Activated CD4-positive, alpha-beta T cell treated with anti-CD3 and anti-CD28 coated beads for 36 hours (primary cell): ENCODE measurements around the gene SPNS1. TPM values are rescaled to one million over a fixed set of nuclear protein-coding genes. Genes with fewer than 3 reads are reported as not detected.
"Not testable (repeated sequence)": the region's sequence is repeated elsewhere in the genome, so short reads cannot be mapped to it uniquely, and the experiment has no call there.

ENCODE experiments used
- ATAC-seq: fragments of 200-7000 bp; cut with Tn5 transposase; one replicate; pipeline ENCODE4 v1.10.0; 2021; ENCODE audit warnings: mild to moderate bottlenecking, moderate library complexity
- CTCF ChIA-PET: fragments of 350-600 bp; sonication (Branson Sonifier 250); formaldehyde crosslinking; loops from one replicate; lab custom pipeline; 2021; ENCODE audit warnings: antibody characterized with exemption; lab: Charles Lee
- POLR2A ChIA-PET: fragments of 350-600 bp; sonication (Branson Sonifier 250); formaldehyde crosslinking; loops from one replicate; lab custom pipeline; 2021; ENCODE audit warnings: antibody characterized with exemption, inconsistent platforms; lab: Charles Lee
- DNase-seq: peaks from one replicate; pipeline ENCODE4 v3.0.0-alpha.2; 2020
- H3K27ac Mint-ChIP-seq: one replicate; pipeline ENCODE4 v1.8.0; 2021; ENCODE audit warnings: mixed read lengths
- H3K27me3 Mint-ChIP-seq: one replicate; pipeline ENCODE4 v1.8.0; 2021; ENCODE audit warnings: mixed read lengths
- H3K36me3 Mint-ChIP-seq: one replicate; pipeline ENCODE4 v1.8.0; 2021; ENCODE audit warnings: low read depth, mixed read lengths
- H3K4me1 Mint-ChIP-seq: one replicate; pipeline ENCODE4 v1.8.0; 2021; ENCODE audit warnings: mixed read lengths
- H3K4me3 Mint-ChIP-seq: one replicate; pipeline ENCODE4 v1.8.0; 2021; ENCODE audit warnings: mild to moderate bottlenecking, moderate library complexity, mixed read lengths
- H3K9me3 Mint-ChIP-seq: one replicate; pipeline ENCODE4 v1.8.0; 2021; ENCODE audit warnings: low read depth, mixed read lengths
- intact Hi-C, 2 experiments: fragments of 100-400 bp; cut with DNase I in 1 of 2; cut with micrococcal nuclease in 1 of 2; formaldehyde crosslinking; loops; one replicate each; pipeline versions ENCODE4 v1.14.2 to v1.15.1; 2022 to 2024; cut with DNase I, micrococcal nuclease
- total RNA-seq, 2 experiments: library from RNA; stranded (reverse); gene quantifications; one replicate each; pipeline ENCODE4 v1.2.3, GENCODE V29; 2021

SPNS1 gene
- total RNA-seq = 10 to 100 TPM; 12.7 to 14.2 TPM

- ATAC-seq = peak; percentile 94
- intact Hi-C loops = loop anchor here (1.0 to 5.0 kb wide), 6 partner anchors 16 to 482 kb away; partner anchors contain the start of genes ATXN2L (in 1 of the 2), CLN3 (in 1 of the 2), NFATC2IP (in 1 of the 2) and RABEP2 (in 1 of the 2)
- H3K9me3 Mint-ChIP-seq = no peaks in the 10 kb centered on the region
- peak; percentile 98 for DNase-seq
- CTCF ChIA-PET = interaction anchor here (0.7 to 1.6 kb wide), 8 partner anchors 19 to 100 kb away, joined by 3 to 7 read pairs (median 4); no protein-coding TSS in a partner anchor
- peaks cover 30% of the 10 kb centered on the region for H3K4me1 Mint-ChIP-seq
- POLR2A ChIA-PET = interaction anchor here (1.7 kb wide), 1 partner anchor 54 kb away, joined by 6 read pairs; no protein-coding TSS in a partner anchor
- peak within 1 kb of the TSS; percentile 98 for H3K4me3 Mint-ChIP-seq
- no peaks in the 10 kb centered on the region for H3K27me3 Mint-ChIP-seq
- H3K36me3 Mint-ChIP-seq = peaks cover 4% of the 10 kb centered on the region
- peak within 1 kb of the TSS; percentile 93 for H3K27ac Mint-ChIP-seq
Measured at GRCh38 chr16:28974437-28975157, at the start of gene SPNS1. SPNS1 (plus strand) TSS chr16:28974778; CDS start chr16:28975152, 374 bp downstream.

- ATAC-seq (peak; percentile 74), DNase-seq (peak; percentile 92)
- peak overlapping the region; percentile 87 for H3K4me3 Mint-ChIP-seq
- ChIA-PET POLR2A (no interaction called here), CTCF (interaction anchor here (1.8 to 2.4 kb wide), 2 partner anchors 11 to 19 kb away, joined by 7 to 10 read pairs; no protein-coding TSS in a partner anchor)
- peaks cover 16% of the 10 kb centered on the region for H3K4me1 Mint-ChIP-seq
- peaks cover 3% of the 10 kb centered on the region for H3K36me3 Mint-ChIP-seq
- H3K9me3 Mint-ChIP-seq = no peaks in the 10 kb centered on the region
- peak overlapping the region; percentile 96 for H3K27ac Mint-ChIP-seq
- no peaks in the 10 kb centered on the region for H3K27me3 Mint-ChIP-seq
- intact Hi-C loops = loop anchor here (1.0 to 10.0 kb wide), 11 partner anchors 11 to 1139 kb away; partner anchors contain the start of genes SH2B1 (in 2 of the 2), ALDOA (in 1 of the 2), NFATC2IP (in 1 of the 2) and SGF29 (in 1 of the 2)
Measured at GRCh38 chr16:28925386-28926228, 49.0 kb upstream of the SPNS1 start.

GRCh38 chr16:28926284-28926683 is 48.3 kb upstream of the SPNS1 start:
- H3K9me3 Mint-ChIP-seq, DNase-seq, H3K36me3 Mint-ChIP-seq, POLR2A ChIA-PET, H3K27me3 Mint-ChIP-seq, ATAC-seq: not testable (repeated sequence)
- CTCF ChIA-PET = interaction anchor here (0.9 to 2.4 kb wide), 3 partner anchors 10 to 188 kb away, joined by 5 to 10 read pairs (median 7); no protein-coding TSS in a partner anchor
- peaks cover 22% of the 10 kb centered on the region for H3K4me1 Mint-ChIP-seq
- peak overlapping the region; percentile 87 for H3K4me3 Mint-ChIP-seq
- peak overlapping the region; percentile 96 for H3K27ac Mint-ChIP-seq
- intact Hi-C loops = loop anchor here (5.0 to 10.0 kb wide), 3 partner anchors 64 to 1139 kb away; partner anchors contain the start of genes ALDOA (in 1 of the 2), SGF29 (in 1 of the 2) and SH2B1 (in 1 of the 2)

GRCh38 chr16:28927815-28928214 is 46.8 kb upstream of the SPNS1 start:
- H3K9me3 Mint-ChIP-seq = no peaks in the 10 kb centered on the region
- ChIA-PET POLR2A (interaction anchor here (0.6 kb wide), 1 partner anchor 1715 kb away, joined by 4 read pairs; no protein-coding TSS in a partner anchor), CTCF (interaction anchor here (1.2 to 2.4 kb wide), 2 partner anchors 9 to 97 kb away, joined by 4 to 7 read pairs; no protein-coding TSS in a partner anchor)
- intact Hi-C loops = loop anchor here (5.0 to 10.0 kb wide), 3 partner anchors 66 to 1137 kb away; partner anchors contain the start of genes ALDOA (in 1 of the 2), SGF29 (in 1 of the 2) and SH2B1 (in 1 of the 2)
- no peak for DNase-seq
- no peaks in the 10 kb centered on the region for H3K36me3 Mint-ChIP-seq
- H3K4me3 Mint-ChIP-seq = no peak overlapping the region
- H3K4me1 Mint-ChIP-seq = peaks cover 22% of the 10 kb centered on the region
- no peak overlapping the region for H3K27ac Mint-ChIP-seq
- ATAC-seq = no peak
- H3K27me3 Mint-ChIP-seq = no peaks in the 10 kb centered on the region

GRCh38 chr16:28930203-28930602 is 44.4 kb upstream of the SPNS1 start:
- DNase-seq (no peak), ATAC-seq (no peak)
- H3K27ac Mint-ChIP-seq = no peak overlapping the region
- no peaks in the 10 kb centered on the region for H3K27me3 Mint-ChIP-seq
- no peaks in the 10 kb centered on the region for H3K9me3 Mint-ChIP-seq
- H3K4me1 Mint-ChIP-seq = peaks cover 13% of the 10 kb centered on the region
- POLR2A ChIA-PET = no interaction called here
- no peak overlapping the region for H3K4me3 Mint-ChIP-seq
- CTCF ChIA-PET = interaction anchor here (0.7 kb wide), 1 partner anchor 52 kb away, joined by 3 read pairs; no protein-coding TSS in a partner anchor
- intact Hi-C loops = no loop called here
- no peaks in the 10 kb centered on the region for H3K36me3 Mint-ChIP-seq

- Mint-ChIP-seq H3K27me3 (no peaks in the 10 kb centered on the region), H3K9me3 (no peaks in the 10 kb centered on the region), H3K36me3 (no peaks in the 10 kb centered on the region), H3K27ac (peak overlapping the region; percentile 72), H3K4me1 (peaks cover 17% of the 10 kb centered on the region), H3K4me3 (no peak overlapping the region)
- ATAC-seq (no peak), DNase-seq (no peak)
- CTCF ChIA-PET = interaction anchor here (0.7 to 0.8 kb wide), 2 partner anchors 15 to 51 kb away, joined by 3 read pairs; no protein-coding TSS in a partner anchor
- POLR2A ChIA-PET = no interaction called here
- intact Hi-C loops = no loop called here
Measured at GRCh38 chr16:28930652-28931051, 43.9 kb upstream of the SPNS1 start.

GRCh38 chr16:28931801-28932225 is 42.8 kb upstream of the SPNS1 start, which contains the start of gene CD19:
CD19 (plus strand) TSS chr16:28931971; CDS start chr16:28932001, 30 bp downstream.
- Mint-ChIP-seq H3K4me1 (peaks cover 22% of the 10 kb centered on the region), H3K4me3 (no peak within 1 kb of the TSS), H3K36me3 (no peaks in the 10 kb centered on the region), H3K27ac (peak within 1 kb of the TSS; percentile 72), H3K9me3 (no peaks in the 10 kb centered on the region), H3K27me3 (no peaks in the 10 kb centered on the region)
- no peak for ATAC-seq
- ChIA-PET CTCF (no interaction called here), POLR2A (no interaction called here)
- DNase-seq = no peak
- intact Hi-C loops = no loop called here

- DNase-seq (no peak), ATAC-seq (no peak)
- CTCF ChIA-PET = interaction anchor here (0.7 to 1.6 kb wide), 3 partner anchors 10 to 46 kb away, joined by 3 read pairs; no protein-coding TSS in a partner anchor
- intact Hi-C loops = no loop called here
- Mint-ChIP-seq H3K27me3 (no peaks in the 10 kb centered on the region), H3K9me3 (no peaks in the 10 kb centered on the region), H3K36me3 (no peaks in the 10 kb centered on the region), H3K4me3 (no peak overlapping the region), H3K4me1 (peaks cover 22% of the 10 kb centered on the region), H3K27ac (no peak overlapping the region)
- POLR2A ChIA-PET = no interaction called here
Measured at GRCh38 chr16:28932339-28933141, 42.0 kb upstream of the SPNS1 start.

- no peak overlapping the region for H3K4me3 Mint-ChIP-seq
- no peak for DNase-seq
- POLR2A ChIA-PET = no interaction called here
- no peak overlapping the region for H3K27ac Mint-ChIP-seq
- no peak for ATAC-seq
- H3K27me3 Mint-ChIP-seq = no peaks in the 10 kb centered on the region
- intact Hi-C loops = no loop called here
- H3K4me1 Mint-ChIP-seq = peaks cover 22% of the 10 kb centered on the region
- no peaks in the 10 kb centered on the region for H3K9me3 Mint-ChIP-seq
- no peaks in the 10 kb centered on the region for H3K36me3 Mint-ChIP-seq
- CTCF ChIA-PET = interaction anchor here (0.7 to 1.6 kb wide), 3 partner anchors 10 to 47 kb away, joined by 3 read pairs; no protein-coding TSS in a partner anchor
Measured at GRCh38 chr16:28933171-28933570, 41.4 kb upstream of the SPNS1 start.

- peak overlapping the region; percentile 71 for H3K4me3 Mint-ChIP-seq
- no peak overlapping the region for H3K27ac Mint-ChIP-seq
- H3K36me3 Mint-ChIP-seq = no peaks in the 10 kb centered on the region
- intact Hi-C loops = no loop called here
- peaks cover 22% of the 10 kb centered on the region for H3K4me1 Mint-ChIP-seq
- no peaks in the 10 kb centered on the region for H3K9me3 Mint-ChIP-seq
- H3K27me3 Mint-ChIP-seq = no peaks in the 10 kb centered on the region
- DNase-seq (no peak), ATAC-seq (no peak)
- CTCF ChIA-PET = no interaction called here
- POLR2A ChIA-PET = no interaction called here
Measured at GRCh38 chr16:28935346-28935745, 39.2 kb upstream of the SPNS1 start.
